ELR (cell line): ENCODE measurements around the gene PGBD1.

Experiments used
- DNase-seq: peaks from one replicate; pipeline ENCODE4 v3.0.0-alpha.2; 2015; ENCODE audit warnings: low read depth

The PGBD1 gene

DNA sequence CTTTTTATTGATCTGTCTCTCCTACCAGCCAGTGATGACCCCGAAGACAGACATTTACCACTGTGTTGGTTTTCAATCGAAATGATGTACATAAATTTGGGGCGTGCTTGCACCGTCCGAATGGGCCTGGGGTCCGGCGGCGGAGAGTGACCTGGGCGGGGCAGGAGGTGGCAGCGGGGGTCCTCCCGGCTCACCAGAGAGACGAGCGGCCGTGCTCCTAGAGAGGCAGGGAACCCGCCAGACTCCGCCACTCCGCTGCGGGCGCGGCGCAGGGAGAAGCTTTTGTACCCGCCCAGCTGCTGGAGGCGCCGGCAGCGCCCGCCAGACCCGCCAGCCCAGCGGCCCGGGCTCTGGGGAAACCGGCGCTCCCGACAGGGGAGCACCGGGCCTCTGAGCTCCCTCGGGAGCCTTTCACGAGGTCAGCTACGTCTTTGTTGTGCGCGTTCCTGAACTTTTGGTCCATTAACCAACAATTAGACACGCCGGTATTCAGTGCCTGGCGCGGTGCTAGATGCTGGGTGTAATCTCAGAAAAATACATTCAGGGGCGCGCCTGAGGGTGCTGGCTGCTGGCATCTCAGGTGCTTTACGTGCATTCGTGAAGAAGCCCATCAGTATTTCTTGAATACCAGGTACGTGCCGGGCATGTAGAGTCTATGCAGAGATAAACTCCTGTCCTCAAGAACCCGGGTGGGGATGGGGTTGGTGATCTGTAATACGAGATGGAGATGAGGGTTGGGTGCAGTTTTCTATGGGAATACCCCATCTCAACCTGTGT lies at the start of gene PGBD1:
TSS of gene PGBD1 (plus strand) at position 285 of the 777 bp plus-strand sequence. CDS start 2,242 bp downstream, outside the sequence.
- DNase-seq = peak; percentile 88

DNA sequence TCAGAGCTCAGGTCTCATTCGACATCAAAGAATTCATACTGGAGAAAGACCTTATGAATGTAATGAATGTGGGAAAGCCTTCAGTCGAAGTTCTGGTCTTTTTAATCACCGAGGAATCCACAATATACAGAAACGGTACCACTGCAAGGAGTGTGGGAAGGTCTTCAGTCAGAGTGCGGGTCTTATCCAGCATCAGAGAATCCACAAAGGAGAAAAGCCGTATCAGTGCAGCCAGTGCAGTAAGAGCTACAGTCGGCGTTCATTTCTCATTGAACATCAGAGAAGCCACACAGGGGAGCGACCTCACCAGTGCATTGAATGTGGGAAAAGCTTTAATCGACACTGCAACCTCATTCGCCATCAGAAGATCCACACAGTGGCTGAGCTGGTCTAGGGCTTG lies 48.6 kb upstream of the PGBD1 start:
- no peak for DNase-seq

DNA sequence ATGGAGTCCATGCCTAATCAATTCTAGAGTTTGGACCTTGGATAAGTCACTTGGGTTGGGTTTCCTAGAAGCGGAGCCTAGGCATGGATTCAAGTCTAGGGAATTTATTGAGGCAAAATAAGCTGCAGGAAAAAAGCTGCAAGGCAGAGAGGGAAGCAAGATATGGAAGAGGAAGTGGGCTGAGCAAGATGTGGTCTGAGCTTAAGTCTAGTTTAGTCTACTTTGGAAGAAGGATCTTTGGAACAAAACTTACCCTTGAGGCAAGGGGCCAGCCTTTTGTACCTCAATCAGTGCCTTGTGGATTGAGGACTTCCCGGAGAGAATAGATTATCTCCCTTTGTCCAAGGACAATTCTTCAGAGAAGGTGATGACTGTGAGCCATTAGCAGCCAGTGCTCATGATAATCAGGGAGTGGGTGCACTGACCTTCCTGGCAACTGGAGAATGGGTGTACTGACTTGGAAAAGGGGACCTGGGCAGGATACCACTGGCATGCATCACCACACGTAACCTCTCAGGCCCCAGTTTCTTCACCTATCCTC lies 45.4 kb upstream of the PGBD1 start:
- DNase-seq = no peak

- no peak for DNase-seq
Measured at GRCh38 chr6:28239636-28240035, 41.7 kb upstream of the PGBD1 start.

- no peak for DNase-seq
Measured at GRCh38 chr6:28240471-28240870, 40.9 kb upstream of the PGBD1 start.

- DNase-seq = no peak
Measured at GRCh38 chr6:28243946-28244345, 37.4 kb upstream of the PGBD1 start.

GRCh38 chr6:28245206-28245941 lies 36.0 kb upstream of the PGBD1 start:
- no peak for DNase-seq

DNA sequence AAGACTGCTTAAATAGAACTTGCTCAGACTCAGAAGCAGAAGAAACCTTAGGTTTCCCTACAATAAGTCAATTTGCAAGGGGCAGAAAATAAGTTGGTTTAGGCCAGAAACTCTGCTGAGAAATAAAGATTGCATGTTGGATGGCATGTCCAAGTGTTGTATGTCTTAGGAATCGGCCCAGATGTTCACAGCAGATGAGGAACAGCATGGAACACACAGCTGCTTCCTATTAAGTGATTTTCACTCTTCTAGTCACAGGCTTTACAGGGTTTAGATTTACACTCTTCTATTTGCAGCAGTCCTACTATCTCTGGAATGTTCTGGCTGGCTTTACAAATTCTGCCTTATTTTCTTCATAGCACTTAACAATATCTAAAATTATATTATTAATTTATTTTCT lies 32.5 kb upstream of the PGBD1 start:
- DNase-seq = no peak

DNA sequence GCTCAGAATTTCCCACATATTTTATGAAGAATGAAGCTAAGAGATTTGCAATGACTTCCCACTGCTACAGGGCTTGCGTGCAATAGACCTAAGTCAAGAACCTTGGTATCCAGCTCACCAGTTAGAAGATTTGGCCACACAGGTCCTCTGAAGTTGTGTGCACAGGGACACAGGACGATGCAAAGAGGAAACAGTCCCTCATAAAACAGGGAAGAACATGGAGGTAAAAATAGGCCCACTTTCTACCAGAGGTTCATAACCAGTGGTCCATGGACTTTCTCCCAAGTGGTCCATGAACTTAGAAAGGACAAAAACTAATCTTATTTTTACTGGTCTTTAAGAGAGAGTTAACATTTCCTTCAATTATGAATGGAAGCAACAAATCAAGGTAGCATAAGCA lies 30.6 kb upstream of the PGBD1 start:
- DNase-seq = no peak

DNA sequence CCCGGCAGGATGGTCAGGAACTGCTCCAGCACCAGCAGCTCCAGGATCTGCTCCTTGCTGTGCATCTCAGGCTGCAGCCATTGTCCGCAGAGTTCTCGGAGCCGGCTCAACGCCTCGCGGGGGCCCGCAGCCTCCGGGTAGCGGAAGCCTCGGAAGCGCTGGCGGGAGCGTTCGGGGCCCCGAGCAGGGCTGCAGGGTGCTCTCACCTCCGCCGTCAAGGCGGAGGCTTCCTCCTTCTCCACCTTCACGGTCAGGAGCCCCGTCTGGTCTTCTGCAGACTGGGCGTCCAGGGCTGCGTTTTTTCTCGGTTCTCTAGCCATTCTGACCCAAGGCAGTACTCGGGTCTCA lies 29.7 kb upstream of the PGBD1 start:
- DNase-seq = peak; percentile 42

- peak; percentile 95 for DNase-seq
Measured at GRCh38 chr6:28252009-28252975, 29.1 kb upstream of the PGBD1 start, which contains the start of gene ZKSCAN4. Gene ZKSCAN4, minus strand, starts transcription at chr6:28252269. Its CDS starts 289 bp downstream, at chr6:28251980.

DNA sequence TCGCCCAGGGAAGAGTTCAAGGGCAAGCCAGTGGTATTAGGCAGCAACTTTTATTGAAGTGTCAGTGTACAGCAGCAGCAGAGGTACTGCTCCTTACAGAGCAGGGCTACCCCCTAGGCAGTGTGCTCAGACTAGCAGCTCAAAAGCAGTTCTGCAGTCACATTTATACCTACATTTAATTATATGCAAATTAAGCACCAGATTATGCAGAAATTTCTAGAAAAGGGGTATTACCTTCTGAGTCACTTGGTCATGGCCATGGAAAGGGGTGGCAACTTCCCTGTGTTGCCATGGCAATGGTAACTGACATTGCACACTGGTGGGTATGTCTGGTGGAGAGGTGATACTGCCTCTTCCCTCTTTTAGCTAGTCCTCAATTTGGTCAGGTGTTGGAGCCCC lies 27.3 kb upstream of the PGBD1 start:
- no peak for DNase-seq

DNA sequence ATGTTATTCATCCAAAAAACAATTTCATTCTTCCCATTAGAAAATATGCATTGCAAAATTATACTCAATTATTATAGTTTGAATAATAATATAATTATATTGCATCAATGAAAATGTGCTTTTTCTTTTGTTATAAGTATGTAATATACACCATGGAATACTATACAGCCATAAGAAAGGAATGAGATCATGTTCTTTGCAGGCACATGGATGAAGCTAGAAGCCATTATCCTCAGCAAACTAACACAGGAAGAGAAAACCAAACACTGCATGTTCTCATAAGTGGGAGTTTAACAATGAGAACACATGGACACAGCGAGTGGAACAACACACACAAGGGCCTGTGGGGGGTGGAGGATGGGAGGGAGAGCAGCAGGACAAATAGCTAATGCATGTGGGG lies 24.3 kb upstream of the PGBD1 start:
- DNase-seq = no peak

DNA sequence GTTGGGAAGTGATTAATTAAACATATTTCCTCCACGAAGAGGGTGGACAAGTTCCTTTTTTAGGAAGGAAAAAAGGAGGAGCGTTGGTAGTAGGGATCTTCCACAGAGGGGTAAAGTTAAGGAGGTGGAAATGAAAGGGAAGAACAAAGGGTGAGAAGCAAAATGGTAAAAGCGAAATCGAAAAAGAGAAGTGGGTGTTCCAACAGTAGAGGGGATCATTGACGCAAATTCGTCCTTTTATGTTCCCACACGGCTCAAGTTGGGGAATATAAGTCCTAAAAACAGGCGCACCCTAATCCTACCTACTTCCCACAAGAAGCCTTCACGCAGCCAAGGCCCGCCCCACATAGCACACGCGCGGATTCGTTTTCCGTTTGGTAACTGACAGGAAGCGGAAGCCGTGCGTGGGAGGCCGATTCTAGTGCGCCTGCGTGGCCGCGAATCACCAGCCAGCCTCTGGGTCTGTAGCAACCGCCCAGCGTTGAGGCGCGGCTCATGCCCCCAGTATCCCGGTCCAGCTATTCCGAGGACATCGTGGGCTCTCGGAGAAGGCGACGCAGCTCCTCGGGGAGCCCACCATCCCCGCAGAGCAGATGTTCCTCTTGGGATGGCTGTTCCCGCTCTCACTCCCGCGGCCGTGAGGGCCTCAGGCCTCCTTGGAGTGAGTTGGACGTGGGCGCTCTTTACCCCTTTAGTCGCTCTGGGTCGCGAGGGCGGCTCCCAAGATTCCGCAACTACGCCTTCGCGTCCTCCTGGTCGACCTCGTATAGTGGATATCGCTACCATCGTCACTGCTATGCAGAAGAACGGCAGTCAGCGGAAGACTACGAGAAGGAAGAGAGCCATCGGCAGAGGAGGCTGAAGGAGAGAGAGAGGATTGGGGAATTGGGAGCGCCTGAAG lies 22.2 kb upstream of the PGBD1 start, which contains the start of gene NKAPL:
TSS of gene NKAPL (plus strand) at position 421 of the 901 bp plus-strand sequence. CDS start at position 496, 75 bp downstream.
- DNase-seq = no peak

DNA sequence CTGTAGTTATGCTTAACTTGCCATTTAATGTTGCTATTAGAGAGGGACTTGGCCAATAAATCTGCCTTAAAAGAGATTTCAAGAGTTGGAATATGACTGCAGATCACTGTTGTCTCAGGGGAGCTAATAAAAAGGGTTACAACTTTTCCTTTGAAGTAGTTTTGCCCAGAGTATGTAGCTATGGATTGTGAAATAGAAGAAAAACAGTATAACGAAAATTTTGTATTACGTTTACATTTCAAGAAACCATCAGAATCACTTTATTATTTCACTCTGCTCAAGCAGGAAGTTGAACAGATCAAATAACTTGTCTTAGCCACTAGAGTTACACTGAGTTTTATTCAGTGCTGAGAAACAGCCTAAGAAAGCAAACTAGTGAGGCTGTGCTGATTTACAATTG lies 17.4 kb upstream of the PGBD1 start:
- no peak for DNase-seq

DNA sequence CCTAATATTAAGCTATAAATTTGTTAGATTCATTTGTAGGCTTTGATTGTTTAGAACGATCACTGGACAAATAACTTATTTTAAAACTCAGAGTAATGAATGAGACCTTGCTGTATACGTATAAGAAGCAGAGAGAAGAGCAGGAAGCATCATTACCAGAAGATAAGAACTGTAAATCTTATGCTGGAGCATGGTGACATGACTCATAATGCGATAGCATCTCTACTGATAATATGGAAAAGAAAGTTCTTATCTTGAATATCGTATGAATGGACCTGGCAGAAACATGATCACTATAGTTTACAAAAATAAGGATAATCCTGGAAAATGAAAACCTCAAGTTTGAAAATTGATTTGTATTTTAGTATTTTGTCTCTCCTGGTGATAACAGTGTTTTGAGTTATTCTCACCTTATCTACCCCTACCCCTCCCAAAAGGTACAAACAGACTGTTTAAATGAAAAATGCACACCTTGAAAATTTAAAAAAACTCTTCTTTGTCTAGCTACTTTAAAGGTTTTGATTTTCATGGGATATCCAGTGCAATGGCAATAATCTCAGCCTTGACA lies 16.5 kb upstream of the PGBD1 start:
- no peak for DNase-seq

DNA sequence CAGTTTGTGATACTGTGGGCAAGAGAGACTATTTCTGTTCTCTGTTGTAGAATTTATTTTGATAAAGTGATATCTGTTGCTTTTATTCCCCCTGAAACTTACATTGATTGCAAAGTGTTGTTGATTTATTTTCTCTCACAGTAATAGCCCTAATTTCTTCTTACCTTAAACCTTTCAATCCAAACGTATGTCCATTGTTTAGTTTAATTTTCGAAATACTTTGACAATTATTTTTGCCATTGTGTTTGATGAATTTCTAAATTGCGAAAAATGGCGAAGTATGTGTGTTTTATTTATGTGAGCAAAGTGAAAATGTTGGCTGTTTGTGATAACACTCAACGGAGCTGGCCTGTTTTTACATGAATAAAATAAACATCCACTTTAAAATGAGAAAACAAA lies 14.8 kb upstream of the PGBD1 start:
- no peak for DNase-seq

GRCh38 chr6:28266962-28267694 lies 14.2 kb upstream of the PGBD1 start, which contains the start of gene ZSCAN26:
Gene ZSCAN26, plus strand, starts transcription at chr6:28267143. Its CDS starts 4,777 bp downstream, at chr6:28271920.
- peak; percentile 91 for DNase-seq

- DNase-seq = no peak
Measured at GRCh38 chr6:28267695-28268059, 13.7 kb upstream of the PGBD1 start.

- DNase-seq = peak; percentile 97
Measured at GRCh38 chr6:28269492-28269891, 11.9 kb upstream of the PGBD1 start.
